ENCODE data around the gene RBM47.

- TF ChIP-seq, protein P1, sequence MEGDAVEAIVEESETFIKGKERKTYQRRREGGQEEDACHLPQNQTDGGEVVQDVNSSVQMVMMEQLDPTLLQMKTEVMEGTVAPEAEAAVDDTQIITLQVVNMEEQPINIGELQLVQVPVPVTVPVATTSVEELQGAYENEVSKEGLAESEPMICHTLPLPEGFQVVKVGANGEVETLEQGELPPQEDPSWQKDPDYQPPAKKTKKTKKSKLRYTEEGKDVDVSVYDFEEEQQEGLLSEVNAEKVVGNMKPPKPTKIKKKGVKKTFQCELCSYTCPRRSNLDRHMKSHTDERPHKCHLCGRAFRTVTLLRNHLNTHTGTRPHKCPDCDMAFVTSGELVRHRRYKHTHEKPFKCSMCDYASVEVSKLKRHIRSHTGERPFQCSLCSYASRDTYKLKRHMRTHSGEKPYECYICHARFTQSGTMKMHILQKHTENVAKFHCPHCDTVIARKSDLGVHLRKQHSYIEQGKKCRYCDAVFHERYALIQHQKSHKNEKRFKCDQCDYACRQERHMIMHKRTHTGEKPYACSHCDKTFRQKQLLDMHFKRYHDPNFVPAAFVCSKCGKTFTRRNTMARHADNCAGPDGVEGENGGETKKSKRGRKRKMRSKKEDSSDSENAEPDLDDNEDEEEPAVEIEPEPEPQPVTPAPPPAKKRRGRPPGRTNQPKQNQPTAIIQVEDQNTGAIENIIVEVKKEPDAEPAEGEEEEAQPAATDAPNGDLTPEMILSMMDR (IDR thresholded peaks at IDR 0.05) = no peak
- no peak for TF ChIP-seq ZFX (IDR thresholded peaks at IDR 0.05; ENCODE audit: borderline replicate concordance)
Observed at GRCh38 chr4:40544221-40544620, 85.4 kb downstream of the RBM47 start.
